K562 (cell line): ENCODE data around the gene TP63. TPM values are rescaled to one million over a fixed set of nuclear protein-coding genes. Genes with fewer than 3 reads are reported as not detected.

ENCODE experiments used
- ATAC-seq: fragments of 200-7000 bp; cut with Tn5 transposase; 3 replicates; pipeline ENCODE4 v1.9.1; 2020; ENCODE audit warnings: moderate library complexity
- BruUV-seq: library from RNA; stranded (reverse); fragments of 400-500 nt; replicated peaks from 2 replicates; lab custom pipeline; 2021; lab: Mats Ljungman, UMichigan
- CTCF ChIA-PET: fragments of 300-600 bp; formaldehyde crosslinking; extraction: SDS; loops from one replicate; lab custom pipeline; 2021; ENCODE audit warnings: low intra/inter-chr PET ratio; lab: Yijun Ruan, JAX
- POLR2A ChIA-PET: fragments of 300-600, 350-650 bp; sonication (Branson Sonifier 250); formaldehyde crosslinking; extraction: SDS; loops from one replicate; lab custom pipeline; 2021; ENCODE audit warnings: antibody characterized with exemption, inconsistent platforms; lab: Yijun Ruan, JAX
- DNase-seq, 4 experiments: peaks; one replicate each; pipeline versions ENCODE4 v3.0.0 to v3.0.0-alpha.2; 2011 to 2018; ENCODE audit warnings: low spot score in 3 of 4, mixed read lengths in 3 of 4; ENCODE audit errors: extremely low read depth in 1 of 4
- FAIRE-seq: peaks from 2 replicates; lab custom pipeline; 2011; peaks lifted over from hg19 to GRCh38; lab: Jason Lieb, UNC
- H2AFZ ChIP-seq: 2 replicates; pipeline ENCODE4 v1.6.0; 2011; ENCODE audit warnings: low read depth, low read length, control low read depth, inconsistent platforms
- H3K27ac ChIP-seq: fragments of 200-600 bp; 3 replicates; pipeline ENCODE4 v1.8.0; 2011; ENCODE audit warnings: low read depth, mild to moderate bottlenecking, control low read depth, inconsistent platforms, low read length, moderate library complexity, mixed read lengths; ENCODE audit errors: extremely low read depth
- H3K27me3 ChIP-seq, 2 experiments: fragments of 300-600 bp in 1 of 2; 2 replicates in 1 of 2; 3 replicates in 1 of 2; pipeline versions ENCODE4 v1.6.0 to v1.8.0; 2011; ENCODE audit warnings: inconsistent platforms in 2 of 2, low read length in 2 of 2, mild to moderate bottlenecking in 1 of 2, mixed read lengths in 1 of 2, moderate library complexity in 1 of 2; ENCODE audit not compliant: control insufficient read depth in 2 of 2, insufficient read depth in 2 of 2
- H3K36me3 ChIP-seq: fragments of 300-600 bp; 3 replicates; pipeline ENCODE4 v1.8.0; 2011; ENCODE audit warnings: mild to moderate bottlenecking, low read length, inconsistent platforms; ENCODE audit not compliant: control insufficient read depth, insufficient read depth
- H3K4me1 ChIP-seq, 2 experiments: fragments of 200-600 bp in 1 of 2; replicated peaks in 1 of 2; 2 replicates in 1 of 2; 3 replicates in 1 of 2; pipeline versions ENCODE4 v1.5.1 to v1.8.0; 2011; ENCODE audit warnings: inconsistent platforms in 2 of 2, low read length in 2 of 2, mild to moderate bottlenecking in 1 of 2, mixed read lengths in 1 of 2, moderate library complexity in 1 of 2; ENCODE audit not compliant: control insufficient read depth in 2 of 2, insufficient read depth in 2 of 2
- H3K4me2 ChIP-seq: 2 replicates; pipeline ENCODE4 v1.6.1; 2011; ENCODE audit warnings: low read length, control low read depth, inconsistent platforms, mixed read lengths; ENCODE audit not compliant: insufficient read depth
- H3K4me3 ChIP-seq: fragments of 200-600 bp; sonication (generic), shearing (Covaris generic); 2 replicates; pipeline ENCODE4 v1.5.1; 2016; ENCODE audit warnings: control low read depth, inconsistent platforms
- H3K79me2 ChIP-seq: fragments of 200-600 bp; 3 replicates; pipeline ENCODE4 v1.8.0; 2011; ENCODE audit warnings: low read length, inconsistent platforms; ENCODE audit not compliant: control insufficient read depth, insufficient read depth
- H3K9ac ChIP-seq, 2 experiments: 2 replicates each; pipeline versions ENCODE4 v1.6.0 to v1.6.1; 2011; ENCODE audit warnings: low read depth in 2 of 2, low read length in 2 of 2, control low read depth in 1 of 2, inconsistent platforms in 1 of 2, mild to moderate bottlenecking in 1 of 2, mixed read lengths in 1 of 2; ENCODE audit not compliant: insufficient read depth in 1 of 2
- H3K9me1 ChIP-seq: one replicate; pipeline ENCODE4 v1.6.0; 2011; ENCODE audit warnings: inconsistent platforms, mild to moderate bottlenecking, low read length, moderate library complexity; ENCODE audit not compliant: control insufficient read depth, insufficient read depth
- H3K9me3 ChIP-seq: replicated peaks from 2 replicates; pipeline ENCODE4 v1.5.1; 2011; ENCODE audit warnings: low read depth, low read length, inconsistent platforms; ENCODE audit not compliant: control insufficient read depth, insufficient read depth
- H4K20me1 ChIP-seq: replicated peaks from 2 replicates; pipeline ENCODE4 v1.6.1; 2011; ENCODE audit warnings: low read length, inconsistent platforms, mixed read lengths; ENCODE audit not compliant: control insufficient read depth, insufficient read depth
- ATF7 ChIP-seq: fragments of 450-650 bp; IDR thresholded peaks from 2 replicates; pipeline ENCODE4 v1.7.1; 2014; ENCODE audit warnings: mild to moderate bottlenecking, moderate library complexity
- CAMTA2 ChIP-seq: fragments of 250-450 bp; sonication (Bioruptor Pico); conservative IDR thresholded peaks from 2 replicates; pipeline ENCODE4 v1.5.1; 2022
- MAFG ChIP-seq: fragments of 450-650 bp; conservative IDR thresholded peaks from 2 replicates; pipeline ENCODE4 v1.6.1; 2016; ENCODE audit warnings: missing genetic modification characterization, missing compliant biosample characterization
- SMARCB1 ChIP-seq: IDR thresholded peaks from 2 replicates; pipeline ENCODE4 v1.6.1; 2011; ENCODE audit warnings: improper control_type of control experiment, low read depth; ENCODE audit not compliant: insufficient read length
- SUPT5H ChIP-seq: fragments of 450-650 bp; IDR thresholded peaks from 2 replicates; pipeline ENCODE4 v1.6.1; 2016
- TBL1XR1 ChIP-seq, 2 experiments: IDR thresholded peaks; 2 replicates each; pipeline ENCODE4 v1.6.1; 2012; ENCODE audit warnings: improper control_type of control experiment in 2 of 2, low read length in 2 of 2, mild to moderate bottlenecking in 1 of 2
- ZFP30 ChIP-seq: fragments of 250-450 bp; sonication (Bioruptor Pico); IDR thresholded peaks from 2 replicates; pipeline ENCODE4 v1.8.0; 2022; ENCODE audit warnings: moderate library complexity, mild to moderate bottlenecking, inconsistent platforms, borderline replicate concordance
- ZNF431 ChIP-seq: sonication (generic); formaldehyde crosslinking; IDR thresholded peaks from 2 replicates; pipeline ENCODE4 v1.8.0; 2022; ENCODE audit warnings: mild to moderate bottlenecking, missing genetic modification reagents
- ZSCAN32 ChIP-seq: fragments of 450-650 bp; formaldehyde crosslinking; IDR thresholded peaks from 2 replicates; pipeline ENCODE4 v1.4.0; 2020; ENCODE audit warnings: mild to moderate bottlenecking, moderate library complexity
- WGBS: fragments of 100-300 bp; shearing (Covaris generic); methylation state at CpG from one replicate; pipeline ENCODE4 v1.1.6; 2016; ENCODE audit warnings: low coverage, mixed read lengths; ENCODE audit not compliant: insufficient coverage; ENCODE audit errors: missing lambda C conversion rate; 5-methylcytosine and 5-hydroxymethylcytosine counted together
- in situ Hi-C: fragments of 300-500 bp; cut with MboI; formaldehyde crosslinking; loops from 4 replicates; pipeline ENCODE4 v1.15.0; 2018; ENCODE audit warnings: inconsistent platforms, mixed read lengths
- intact Hi-C: fragments of 100-400 bp; cut with micrococcal nuclease; formaldehyde crosslinking; loops from 2 replicates; pipeline ENCODE4 v1.14.2; 2022
- polyA plus RNA-seq, 8 experiments: library from polyadenylated mRNA; depleted of rRNA in 4 of 8; stranded (reverse) in 5 of 8; unstranded in 3 of 8; fragments of >200 nt; fragmentation: Nextera tagmentation in 2 of 8; fragmentation: Illumina TruSeq in 1 of 8; extraction: Ambion mirVana in 2 of 8; extraction: Trizol in 1 of 8; gene quantifications; 2 replicates each; pipeline versions ENCODE4 v1.2.1 to v1.2.3, GENCODE V29; 2011 to 2014; ENCODE audit warnings: inconsistent platforms in 1 of 8, missing spikeins in 1 of 8
- total RNA-seq, 7 experiments: library from RNA; depleted of rRNA in 6 of 7; stranded (reverse); fragments of >200 nt in 6 of 7; fragmentation: Illumina TruSeq in 2 of 7; extraction: Trizol in 2 of 7; gene quantifications; 2 replicates each; pipeline versions ENCODE4 v1.2.1 to v1.2.3, GENCODE V29; 2011 to 2021; ENCODE audit warnings: low replicate concordance in 1 of 7
- TF ChIP-seq, protein P1 (sequence below): sonication (generic); formaldehyde crosslinking; IDR thresholded peaks from 2 replicates; pipeline ENCODE4 v1.8.0; 2022; ENCODE audit warnings: missing genetic modification reagents, mild to moderate bottlenecking, moderate library complexity, borderline replicate concordance
- TF ChIP-seq, protein P2 (sequence below): fragments of 450-650 bp; IDR thresholded peaks from 2 replicates; pipeline ENCODE4 v1.6.1; 2016; ENCODE audit warnings: low read depth
- TF ChIP-seq, protein P3 (sequence below), 2 experiments: IDR thresholded peaks; 2 replicates each; pipeline ENCODE4 v1.6.1; 2011; ENCODE audit warnings: borderline replicate concordance in 1 of 2, control low read depth in 1 of 2, low read depth in 1 of 2, low read length in 1 of 2, mild to moderate bottlenecking in 1 of 2, mixed read lengths in 1 of 2, moderate library complexity in 1 of 2; ENCODE audit not compliant: insufficient read depth in 1 of 2, insufficient read length in 1 of 2, poor library complexity in 1 of 2, severe bottlenecking in 1 of 2; ENCODE audit errors: extremely low read depth in 1 of 2

TP63 gene
- total and polyA plus RNA-seq, 9 of the 15 experiments (the other 6 are each of a cell fraction or from before 2014, with no cell fraction given) = 0.32 to 1.4 (median 0.50) TPM

DNA sequence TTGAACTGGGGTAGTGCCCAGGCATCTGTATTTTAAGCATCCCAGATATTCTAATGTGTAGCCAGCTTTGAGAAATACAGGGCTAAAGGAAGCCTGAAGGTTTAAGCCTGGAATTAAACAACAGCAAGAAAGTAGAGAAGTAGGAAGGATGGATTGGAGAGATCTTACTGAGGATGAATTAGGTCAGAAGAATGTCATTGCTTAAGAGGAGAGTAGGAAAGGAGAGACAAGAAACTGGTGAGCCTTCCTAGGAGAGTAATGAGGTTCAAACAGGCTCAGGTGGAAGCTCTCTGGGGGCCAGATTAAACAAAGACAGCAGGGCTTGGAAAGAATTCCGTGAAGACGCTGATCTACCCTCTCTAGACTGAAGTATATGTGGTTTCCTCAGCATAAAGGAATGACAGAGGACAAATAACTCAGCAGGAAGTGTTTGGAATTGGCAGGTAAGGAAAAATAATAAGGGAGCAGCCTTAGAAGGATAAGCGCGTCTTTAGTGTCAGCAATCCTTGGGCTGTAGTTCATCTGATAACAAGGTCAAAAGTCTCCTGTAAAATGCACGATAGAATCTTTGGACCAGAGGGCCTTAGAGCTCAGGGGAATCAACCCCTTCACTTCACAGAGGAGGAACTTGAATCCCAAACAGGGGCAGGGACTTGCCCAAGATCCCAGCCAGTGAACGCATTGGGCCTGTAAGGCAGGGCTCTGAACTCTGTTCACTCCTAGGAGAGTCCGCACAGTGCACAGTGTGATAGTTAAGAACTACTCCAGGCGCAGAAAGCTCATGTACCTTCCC is 90.9 kb downstream of the TP63 start:
- Histone ChIP-seq H3K27ac (no peak overlapping the region), H3K9me1 (no peaks in the 10 kb centered on the region), H3K4me1 (no peaks in the 10 kb centered on the region), H3K9me3 (no peaks in the 10 kb centered on the region), H3K36me3 (no peaks in the 10 kb centered on the region), H3K9ac (no peak overlapping the region), H3K4me3 (no peak overlapping the region), H3K4me2 (no peak overlapping the region), H3K79me2 (no peaks in the 10 kb centered on the region), H4K20me1 (no peaks in the 10 kb centered on the region), H3K27me3 (no peaks in the 10 kb centered on the region), H2AFZ (no peak overlapping the region)
- in situ Hi-C loops (no loop called here), intact Hi-C loops (no loop called here)
- WGBS = 7% methylated on average over 8 of the region's 8 CpGs
- CTCF ChIA-PET = no interaction called here
- ATAC-seq (no peak), FAIRE-seq (no peak), DNase-seq (no peak)
- no TSS peak for BruUV-seq
- POLR2A ChIA-PET = no interaction called here
- TF ChIP-seq, protein P1, sequence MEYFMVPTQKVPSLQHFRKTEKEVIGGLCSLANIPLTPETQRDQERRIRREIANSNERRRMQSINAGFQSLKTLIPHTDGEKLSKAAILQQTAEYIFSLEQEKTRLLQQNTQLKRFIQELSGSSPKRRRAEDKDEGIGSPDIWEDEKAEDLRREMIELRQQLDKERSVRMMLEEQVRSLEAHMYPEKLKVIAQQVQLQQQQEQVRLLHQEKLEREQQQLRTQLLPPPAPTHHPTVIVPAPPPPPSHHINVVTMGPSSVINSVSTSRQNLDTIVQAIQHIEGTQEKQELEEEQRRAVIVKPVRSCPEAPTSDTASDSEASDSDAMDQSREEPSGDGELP (CRISPR knock-in tag) = no peak
- TF ChIP-seq, protein P2, sequence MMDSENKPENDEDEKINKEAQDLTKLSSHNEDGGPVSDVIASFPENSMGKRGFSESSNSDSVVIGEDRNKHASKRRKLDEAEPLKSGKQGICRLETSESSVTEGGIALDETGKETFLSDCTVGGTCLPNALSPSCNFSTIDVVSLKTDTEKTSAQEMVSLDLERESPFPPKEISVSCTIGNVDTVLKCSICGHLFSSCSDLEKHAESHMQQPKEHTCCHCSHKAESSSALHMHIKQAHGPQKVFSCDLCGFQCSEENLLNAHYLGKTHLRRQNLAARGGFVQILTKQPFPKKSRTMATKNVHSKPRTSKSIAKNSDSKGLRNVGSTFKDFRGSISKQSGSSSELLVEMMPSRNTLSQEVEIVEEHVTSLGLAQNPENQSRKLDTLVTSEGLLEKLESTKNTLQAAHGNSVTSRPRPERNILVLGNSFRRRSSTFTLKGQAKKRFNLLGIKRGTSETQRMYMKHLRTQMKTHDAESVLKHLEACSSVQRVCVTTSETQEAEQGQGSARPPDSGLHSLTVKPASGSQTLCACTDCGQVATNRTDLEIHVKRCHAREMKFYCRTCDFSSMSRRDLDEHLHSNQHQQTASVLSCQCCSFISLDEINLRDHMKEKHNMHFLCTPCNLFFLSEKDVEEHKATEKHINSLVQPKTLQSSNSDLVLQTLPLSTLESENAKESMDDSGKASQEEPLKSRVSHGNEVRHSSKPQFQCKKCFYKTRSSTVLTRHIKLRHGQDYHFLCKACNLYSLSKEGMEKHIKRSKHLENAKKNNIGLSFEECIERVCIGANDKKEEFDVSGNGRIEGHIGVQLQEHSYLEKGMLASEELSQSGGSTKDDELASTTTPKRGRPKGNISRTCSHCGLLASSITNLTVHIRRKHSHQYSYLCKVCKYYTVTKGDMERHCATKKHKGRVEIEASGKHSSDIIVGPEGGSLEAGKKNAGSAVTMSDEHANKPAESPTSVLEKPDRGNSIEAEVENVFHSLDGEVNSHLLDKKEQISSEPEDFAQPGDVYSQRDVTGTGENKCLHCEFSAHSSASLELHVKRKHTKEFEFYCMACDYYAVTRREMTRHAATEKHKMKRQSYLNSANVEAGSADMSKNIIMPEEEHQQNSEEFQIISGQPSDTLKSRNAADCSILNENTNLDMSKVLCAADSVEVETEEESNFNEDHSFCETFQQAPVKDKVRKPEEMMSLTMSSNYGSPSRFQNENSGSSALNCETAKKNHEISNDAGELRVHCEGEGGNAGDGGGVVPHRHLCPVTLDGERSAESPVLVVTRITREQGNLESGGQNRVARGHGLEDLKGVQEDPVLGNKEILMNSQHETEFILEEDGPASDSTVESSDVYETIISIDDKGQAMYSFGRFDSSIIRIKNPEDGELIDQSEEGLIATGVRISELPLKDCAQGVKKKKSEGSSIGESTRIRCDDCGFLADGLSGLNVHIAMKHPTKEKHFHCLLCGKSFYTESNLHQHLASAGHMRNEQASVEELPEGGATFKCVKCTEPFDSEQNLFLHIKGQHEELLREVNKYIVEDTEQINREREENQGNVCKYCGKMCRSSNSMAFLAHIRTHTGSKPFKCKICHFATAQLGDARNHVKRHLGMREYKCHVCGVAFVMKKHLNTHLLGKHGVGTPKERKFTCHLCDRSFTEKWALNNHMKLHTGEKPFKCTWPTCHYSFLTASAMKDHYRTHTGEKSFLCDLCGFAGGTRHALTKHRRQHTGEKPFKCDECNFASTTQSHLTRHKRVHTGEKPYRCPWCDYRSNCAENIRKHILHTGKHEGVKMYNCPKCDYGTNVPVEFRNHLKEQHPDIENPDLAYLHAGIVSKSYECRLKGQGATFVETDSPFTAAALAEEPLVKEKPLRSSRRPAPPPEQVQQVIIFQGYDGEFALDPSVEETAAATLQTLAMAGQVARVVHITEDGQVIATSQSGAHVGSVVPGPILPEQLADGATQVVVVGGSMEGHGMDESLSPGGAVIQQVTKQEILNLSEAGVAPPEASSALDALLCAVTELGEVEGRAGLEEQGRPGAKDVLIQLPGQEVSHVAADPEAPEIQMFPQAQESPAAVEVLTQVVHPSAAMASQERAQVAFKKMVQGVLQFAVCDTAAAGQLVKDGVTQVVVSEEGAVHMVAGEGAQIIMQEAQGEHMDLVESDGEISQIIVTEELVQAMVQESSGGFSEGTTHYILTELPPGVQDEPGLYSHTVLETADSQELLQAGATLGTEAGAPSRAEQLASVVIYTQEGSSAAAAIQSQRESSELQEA = no peak
- no peak for TF ChIP-seq MAFG (tag)
- no peak for TF ChIP-seq SMARCB1
- no peak for TF ChIP-seq ZSCAN32
- TF ChIP-seq SUPT5H = no peak
- no peak for TF ChIP-seq TBL1XR1 (IDR thresholded peaks at IDR 0.05; ENCODE audit: low read length in 2 of 2)
- no peak for TF ChIP-seq ZFP30 (CRISPR knock-in tag)
- no peak for TF ChIP-seq CAMTA2 (CRISPR knock-in tag)
- TF ChIP-seq ATF7 = no peak
- TF ChIP-seq, protein P3, sequence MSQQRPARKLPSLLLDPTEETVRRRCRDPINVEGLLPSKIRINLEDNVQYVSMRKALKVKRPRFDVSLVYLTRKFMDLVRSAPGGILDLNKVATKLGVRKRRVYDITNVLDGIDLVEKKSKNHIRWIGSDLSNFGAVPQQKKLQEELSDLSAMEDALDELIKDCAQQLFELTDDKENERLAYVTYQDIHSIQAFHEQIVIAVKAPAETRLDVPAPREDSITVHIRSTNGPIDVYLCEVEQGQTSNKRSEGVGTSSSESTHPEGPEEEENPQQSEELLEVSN (IDR thresholded peaks at IDR 0.05; ENCODE audit: borderline replicate concordance in 1 of 2, extremely low read depth in 1 of 2, insufficient read depth in 1 of 2, insufficient read length in 1 of 2, low read depth in 1 of 2, low read length in 1 of 2, poor library complexity in 1 of 2, severe bottlenecking in 1 of 2) = no peak
- TF ChIP-seq ZNF431 (CRISPR knock-in tag) = no peak
